ENCODE measurements around the gene LATS1. TPM values are rescaled to one million over a fixed set of nuclear protein-coding genes. Genes with fewer than 3 reads are reported as not detected.

Gene LATS1
- total RNA-seq, 1 donor from 2014 or later, result 27.9 TPM

DNA sequence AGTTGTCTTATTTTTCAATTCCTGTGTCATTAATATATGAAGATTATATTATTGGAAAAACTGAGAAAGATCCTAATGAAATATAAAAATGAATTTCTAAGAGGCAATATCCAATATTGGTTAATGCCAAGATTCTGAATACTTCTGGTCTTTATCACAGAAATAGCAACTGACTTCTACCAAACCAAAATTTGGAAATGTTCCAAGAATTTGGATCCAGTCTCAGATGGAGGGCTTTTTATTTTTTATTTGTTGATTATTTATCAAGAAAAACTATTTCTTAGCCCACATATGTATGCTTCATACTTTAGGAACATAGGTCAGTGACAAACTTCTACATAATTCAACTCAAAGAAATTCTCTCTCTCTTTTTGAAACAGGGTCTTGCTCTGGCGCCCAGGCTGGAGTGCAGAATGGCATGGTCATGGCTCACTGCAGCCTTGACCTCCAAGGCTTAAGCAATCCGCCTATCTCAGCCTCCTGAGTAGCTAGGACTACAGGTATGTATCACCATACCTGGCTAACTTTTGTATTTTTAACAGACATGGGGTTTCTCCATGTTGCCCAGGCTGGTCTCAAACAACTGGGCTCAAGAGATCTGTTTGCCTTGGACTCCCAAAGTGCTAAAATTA, 15.3 kb upstream of the LATS1 start:
- H4K20me1 ChIP-seq (ENCODE audit: insufficient read depth, low read length), result no peaks in the 10 kb centered on the region
- H3K27me3 ChIP-seq (ENCODE audit: insufficient read depth, low read length), result no peaks in the 10 kb centered on the region
- no peaks in the 10 kb centered on the region for H3K4me1 Mint-ChIP-seq (ENCODE audit: low read depth, unreplicated experiment)
- no peaks in the 10 kb centered on the region for H3K9me3 Mint-ChIP-seq (ENCODE audit: unreplicated experiment)
- no peak overlapping the region for H3K4me2 ChIP-seq (ENCODE audit: low read length)
- DNase-seq (ENCODE audit: low read depth), result no peak
- no peaks in the 10 kb centered on the region for H3K79me2 ChIP-seq (ENCODE audit: insufficient read depth, low read length)
- no peak for FAIRE-seq
- H3K27ac ChIP-seq (ENCODE audit: low read depth, low read length), result no peak overlapping the region
- H3K4me3 ChIP-seq (ENCODE audit: insufficient read depth, low read depth, low read length), result no peak overlapping the region
- peaks cover 7% of the 10 kb centered on the region for H3K36me3 Mint-ChIP-seq (ENCODE audit: low read depth, unreplicated experiment)
- TF ChIP-seq, protein P1, sequence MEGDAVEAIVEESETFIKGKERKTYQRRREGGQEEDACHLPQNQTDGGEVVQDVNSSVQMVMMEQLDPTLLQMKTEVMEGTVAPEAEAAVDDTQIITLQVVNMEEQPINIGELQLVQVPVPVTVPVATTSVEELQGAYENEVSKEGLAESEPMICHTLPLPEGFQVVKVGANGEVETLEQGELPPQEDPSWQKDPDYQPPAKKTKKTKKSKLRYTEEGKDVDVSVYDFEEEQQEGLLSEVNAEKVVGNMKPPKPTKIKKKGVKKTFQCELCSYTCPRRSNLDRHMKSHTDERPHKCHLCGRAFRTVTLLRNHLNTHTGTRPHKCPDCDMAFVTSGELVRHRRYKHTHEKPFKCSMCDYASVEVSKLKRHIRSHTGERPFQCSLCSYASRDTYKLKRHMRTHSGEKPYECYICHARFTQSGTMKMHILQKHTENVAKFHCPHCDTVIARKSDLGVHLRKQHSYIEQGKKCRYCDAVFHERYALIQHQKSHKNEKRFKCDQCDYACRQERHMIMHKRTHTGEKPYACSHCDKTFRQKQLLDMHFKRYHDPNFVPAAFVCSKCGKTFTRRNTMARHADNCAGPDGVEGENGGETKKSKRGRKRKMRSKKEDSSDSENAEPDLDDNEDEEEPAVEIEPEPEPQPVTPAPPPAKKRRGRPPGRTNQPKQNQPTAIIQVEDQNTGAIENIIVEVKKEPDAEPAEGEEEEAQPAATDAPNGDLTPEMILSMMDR (IDR thresholded peaks at IDR 0.05; ENCODE audit: insufficient read depth, low read depth, low read length), result no peak
- no peaks in the 10 kb centered on the region for H3K9me3 ChIP-seq (ENCODE audit: insufficient read depth, low read depth, low read length)
- H3K36me3 ChIP-seq (ENCODE audit: insufficient read depth, low read length), result peaks cover 37% of the 10 kb centered on the region
- no peaks in the 10 kb centered on the region for H3K27me3 Mint-ChIP-seq (ENCODE audit: low read depth, unreplicated experiment)
- H3K27ac Mint-ChIP-seq (ENCODE audit: unreplicated experiment), result no peak overlapping the region
- H3K9ac ChIP-seq (ENCODE audit: low read length), result no peak overlapping the region
- no peak overlapping the region for H3K4me3 Mint-ChIP-seq (ENCODE audit: unreplicated experiment)
- no peaks in the 10 kb centered on the region for H3K4me1 ChIP-seq (ENCODE audit: insufficient read depth, low read length)
- no peak overlapping the region for H2AFZ ChIP-seq (ENCODE audit: low read depth, low read length)

DNA sequence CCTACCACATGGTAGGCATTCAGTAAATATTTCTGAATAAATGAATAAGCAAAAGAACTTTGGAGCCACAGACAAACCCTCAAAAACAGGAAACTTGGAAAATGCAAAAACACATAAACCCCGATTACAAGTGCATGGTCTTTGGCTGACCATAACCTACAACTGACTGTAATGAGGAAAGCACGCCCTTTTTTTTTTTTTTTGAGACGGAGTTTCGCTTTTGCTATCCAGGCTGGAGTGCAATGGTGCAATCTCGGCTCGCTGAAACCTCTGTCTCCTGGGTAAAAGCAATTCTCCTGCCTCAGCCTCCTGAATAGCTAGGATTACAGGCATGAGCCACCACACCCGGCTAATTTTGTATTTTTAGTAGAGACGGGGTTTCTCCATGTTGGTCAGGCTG, 11.9 kb upstream of the LATS1 start:
- Mint-ChIP-seq H3K4me1 (ENCODE audit: low read depth, unreplicated experiment) (no peaks in the 10 kb centered on the region), H3K9me3 (ENCODE audit: unreplicated experiment) (no peaks in the 10 kb centered on the region), H3K4me3 (ENCODE audit: unreplicated experiment) (no peak overlapping the region), H3K36me3 (ENCODE audit: low read depth, unreplicated experiment) (peaks cover 7% of the 10 kb centered on the region), H3K27me3 (ENCODE audit: low read depth, unreplicated experiment) (no peaks in the 10 kb centered on the region), H3K27ac (ENCODE audit: unreplicated experiment) (no peak overlapping the region)
- H4K20me1 ChIP-seq (ENCODE audit: insufficient read depth, low read length), result no peaks in the 10 kb centered on the region
- H3K4me1 ChIP-seq (ENCODE audit: insufficient read depth, low read length), result no peaks in the 10 kb centered on the region
- H3K79me2 ChIP-seq (ENCODE audit: insufficient read depth, low read length), result no peaks in the 10 kb centered on the region
- no peaks in the 10 kb centered on the region for H3K27me3 ChIP-seq (ENCODE audit: insufficient read depth, low read length)
- no peak for TF ChIP-seq EZH2 (IDR thresholded peaks at IDR 0.05; ENCODE audit: insufficient read depth, low read length)
- TF ChIP-seq, protein P1 (IDR thresholded peaks at IDR 0.05; ENCODE audit: insufficient read depth, low read depth, low read length), result no peak
- DNase-seq (ENCODE audit: low read depth) (no peak), FAIRE-seq (no peak)
- H3K4me2 ChIP-seq (ENCODE audit: low read length), result no peak overlapping the region
- no peak overlapping the region for H3K9ac ChIP-seq (ENCODE audit: low read length)
- H3K9me3 ChIP-seq (ENCODE audit: insufficient read depth, low read depth, low read length), result no peaks in the 10 kb centered on the region
- no peak overlapping the region for H2AFZ ChIP-seq (ENCODE audit: low read depth, low read length)
- H3K4me3 ChIP-seq (ENCODE audit: insufficient read depth, low read depth, low read length), result no peak overlapping the region
- H3K27ac ChIP-seq (ENCODE audit: low read depth, low read length), result no peak overlapping the region
- peaks cover 33% of the 10 kb centered on the region for H3K36me3 ChIP-seq (ENCODE audit: insufficient read depth, low read length)

DNA sequence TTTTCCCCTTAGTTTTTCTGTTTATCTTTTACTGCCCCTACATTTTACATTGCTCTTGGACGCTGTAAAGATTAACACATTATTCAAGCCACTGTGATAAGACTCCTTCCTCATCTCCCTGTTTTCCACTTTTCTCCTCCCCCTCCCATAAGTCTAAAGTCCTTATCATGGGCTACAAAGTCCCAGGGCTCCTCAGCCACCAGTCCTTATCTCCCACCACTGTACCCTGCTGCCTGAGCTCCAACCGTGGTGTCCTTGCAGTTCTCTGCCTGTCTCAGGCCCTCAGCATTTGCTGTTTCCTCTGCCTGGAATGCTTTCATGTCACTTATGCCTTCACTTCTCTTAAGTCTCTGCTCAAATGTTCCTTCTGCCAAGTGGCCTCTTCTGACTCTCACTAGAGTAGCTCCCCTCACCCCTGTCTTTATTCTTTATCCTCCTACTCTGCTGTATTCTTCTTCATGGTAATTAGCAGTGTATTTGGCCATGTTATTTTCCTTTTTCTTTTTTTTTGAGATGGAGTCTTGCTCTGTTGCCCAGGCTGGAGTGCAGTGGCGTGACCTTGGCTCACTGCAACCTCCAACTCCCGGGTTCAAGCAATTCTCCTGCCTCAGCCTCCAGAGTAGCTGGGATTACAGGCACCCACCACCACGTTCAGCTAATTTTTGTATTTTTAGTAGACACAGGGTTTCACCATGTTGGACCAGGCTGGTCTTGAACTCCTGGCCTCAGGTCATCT, 10.8 kb upstream of the LATS1 start:
- no peak overlapping the region for H2AFZ ChIP-seq (ENCODE audit: low read depth, low read length)
- no peaks in the 10 kb centered on the region for H3K4me1 Mint-ChIP-seq (ENCODE audit: low read depth, unreplicated experiment)
- H3K4me1 ChIP-seq (ENCODE audit: insufficient read depth, low read length), result no peaks in the 10 kb centered on the region
- H3K27ac ChIP-seq (ENCODE audit: low read depth, low read length), result no peak overlapping the region
- TF ChIP-seq, protein P1 (IDR thresholded peaks at IDR 0.05; ENCODE audit: insufficient read depth, low read depth, low read length), result no peak
- TF ChIP-seq EZH2 (IDR thresholded peaks at IDR 0.05; ENCODE audit: insufficient read depth, low read length), result no peak
- no peaks in the 10 kb centered on the region for H3K27me3 Mint-ChIP-seq (ENCODE audit: low read depth, unreplicated experiment)
- H3K36me3 ChIP-seq (ENCODE audit: insufficient read depth, low read length), result peaks cover 32% of the 10 kb centered on the region
- H3K9me3 ChIP-seq (ENCODE audit: insufficient read depth, low read depth, low read length), result no peaks in the 10 kb centered on the region
- H4K20me1 ChIP-seq (ENCODE audit: insufficient read depth, low read length), result no peaks in the 10 kb centered on the region
- peaks cover 7% of the 10 kb centered on the region for H3K36me3 Mint-ChIP-seq (ENCODE audit: low read depth, unreplicated experiment)
- H3K27ac Mint-ChIP-seq (ENCODE audit: unreplicated experiment), result no peak overlapping the region
- FAIRE-seq, result no peak
- no peak overlapping the region for H3K9ac ChIP-seq (ENCODE audit: low read length)
- DNase-seq (ENCODE audit: low read depth), result no peak
- no peak overlapping the region for H3K4me3 Mint-ChIP-seq (ENCODE audit: unreplicated experiment)
- no peak overlapping the region for H3K4me3 ChIP-seq (ENCODE audit: insufficient read depth, low read depth, low read length)
- H3K4me2 ChIP-seq (ENCODE audit: low read length), result no peak overlapping the region
- H3K79me2 ChIP-seq (ENCODE audit: insufficient read depth, low read length), result no peaks in the 10 kb centered on the region
- H3K9me3 Mint-ChIP-seq (ENCODE audit: unreplicated experiment), result no peaks in the 10 kb centered on the region
- H3K27me3 ChIP-seq (ENCODE audit: insufficient read depth, low read length), result no peaks in the 10 kb centered on the region
